Kidney (tissue), 14 donors: ENCODE results near the gene RNF152. TPM values are rescaled to one million over a fixed set of nuclear protein-coding genes. Genes with fewer than 3 reads are reported as not detected.
"Not testable (repeated sequence)": the region's sequence is repeated elsewhere in the genome, so short reads cannot be mapped to it uniquely, and the experiment has no call there.

Experiments used
- DNase-seq, 5 donors: peaks; one replicate each; pipeline ENCODE4 v3.0.0-alpha.2; 2013 to 2020
- FAIRE-seq: peaks from 2 replicates; lab custom pipeline; 2012; peaks lifted over from hg19 to GRCh38; lab: Jason Lieb, UNC
- H3K27ac ChIP-seq, 2 donors: one replicate each; pipeline ENCODE4 v1.7.0; 2013; ENCODE audit warnings: low read depth in 2 of 2, low read length in 2 of 2, inconsistent platforms in 1 of 2
- H3K27me3 ChIP-seq: one replicate; pipeline ENCODE4 v1.7.1; 2013; ENCODE audit warnings: low read length, inconsistent platforms; ENCODE audit not compliant: control insufficient read depth, insufficient read depth
- H3K36me3 ChIP-seq, 3 donors: one replicate each; pipeline versions ENCODE4 v1.7.0 to v1.7.1; 2013; ENCODE audit warnings: low read length in 3 of 3, control low read depth in 1 of 3, inconsistent platforms in 1 of 3; ENCODE audit not compliant: insufficient read depth in 3 of 3, control insufficient read depth in 2 of 3
- H3K4me1 ChIP-seq, 3 donors: one replicate each; pipeline versions ENCODE4 v1.7.0 to v1.7.1; 2013; ENCODE audit warnings: low read length in 3 of 3, inconsistent platforms in 1 of 3, low read depth in 1 of 3; ENCODE audit not compliant: control insufficient read depth in 2 of 3, insufficient read depth in 2 of 3
- H3K4me3 ChIP-seq, 3 donors: one replicate each; pipeline versions ENCODE4 v1.7.0 to v1.8.1; 2013; ENCODE audit warnings: low read length in 3 of 3, control low read depth in 1 of 3, inconsistent platforms in 1 of 3
- H3K9ac ChIP-seq, 3 donors: one replicate each; pipeline versions ENCODE4 v1.7.0 to v1.7.1; 2013; ENCODE audit warnings: low read length in 3 of 3, control low read depth in 1 of 3, inconsistent platforms in 1 of 3
- H3K9me3 ChIP-seq, 3 donors: one replicate each; pipeline versions ENCODE4 v1.7.0 to v1.7.1; 2013; ENCODE audit warnings: low read length in 3 of 3, control low read depth in 1 of 3, inconsistent platforms in 1 of 3; ENCODE audit not compliant: control insufficient read depth in 2 of 3, insufficient read depth in 1 of 3
- intact Hi-C: fragments of 100-400 bp; cut with DNase I; formaldehyde crosslinking; loops from one replicate; pipeline ENCODE4 v1.11.1; 2022
- polyA plus RNA-seq: library from polyadenylated mRNA; stranded (reverse); fragments of 350-450 nt; fragmentation: Illumina TruSeq; extraction: RNeasy Lipid Tissue Mini Kit (QIAGEN cat#74804); gene quantifications from one replicate; pipeline ENCODE4 v1.2.3, GENCODE V29; 2014; ENCODE audit warnings: low read depth, low replicate concordance; ENCODE audit not compliant: insufficient read depth
- total RNA-seq: library from RNA; stranded (reverse); fragmentation: NEBNext Ultra II Directional; extraction: Animal tissue kit (Norgen Biotek cat#: 25700); gene quantifications from one replicate; pipeline ENCODE4 v1.2.1, GENCODE V29; 2021
- TF ChIP-seq, protein P1 (sequence below): IDR thresholded peaks from 3 replicates; pipeline ENCODE4 v1.5.1; 2012; ENCODE audit warnings: mild to moderate bottlenecking, moderate library complexity, borderline replicate concordance; ENCODE audit not compliant: insufficient read depth; ENCODE audit errors: extremely low read depth
- donor health status: control.
- donor health status: control.
- donor health status: control.
- donor health status: control.
- donor health status: control.
- donor health status: DM: yes; HTN: yes; CAD: no.
- donor health status: Normal renal cell carcinoma (clear cell type).

Gene RNF152
- total and polyA plus RNA-seq, 2 donors from 2014 or later: 37.6 to 45.0 TPM

DNA sequence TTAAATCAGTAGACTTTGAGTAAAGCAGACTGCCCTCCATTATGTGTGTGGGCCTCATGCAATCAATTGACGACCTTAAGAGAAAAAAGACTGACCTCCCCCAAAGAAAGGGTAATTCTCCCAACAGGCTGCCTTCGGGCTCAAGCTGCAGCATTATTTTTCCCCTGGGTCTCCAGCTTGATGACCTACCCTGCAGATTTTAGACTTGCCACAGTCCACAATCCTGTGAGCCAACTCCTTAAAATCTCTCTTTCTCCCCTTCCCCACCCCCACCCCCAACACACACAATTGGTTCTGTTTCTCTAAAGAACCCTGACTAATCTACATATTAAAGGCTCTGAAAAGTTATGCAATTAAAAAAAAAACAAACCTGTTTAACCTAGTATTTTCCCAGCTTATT, 89.4 kb downstream of the RNF152 start:
- TF ChIP-seq, protein P1, sequence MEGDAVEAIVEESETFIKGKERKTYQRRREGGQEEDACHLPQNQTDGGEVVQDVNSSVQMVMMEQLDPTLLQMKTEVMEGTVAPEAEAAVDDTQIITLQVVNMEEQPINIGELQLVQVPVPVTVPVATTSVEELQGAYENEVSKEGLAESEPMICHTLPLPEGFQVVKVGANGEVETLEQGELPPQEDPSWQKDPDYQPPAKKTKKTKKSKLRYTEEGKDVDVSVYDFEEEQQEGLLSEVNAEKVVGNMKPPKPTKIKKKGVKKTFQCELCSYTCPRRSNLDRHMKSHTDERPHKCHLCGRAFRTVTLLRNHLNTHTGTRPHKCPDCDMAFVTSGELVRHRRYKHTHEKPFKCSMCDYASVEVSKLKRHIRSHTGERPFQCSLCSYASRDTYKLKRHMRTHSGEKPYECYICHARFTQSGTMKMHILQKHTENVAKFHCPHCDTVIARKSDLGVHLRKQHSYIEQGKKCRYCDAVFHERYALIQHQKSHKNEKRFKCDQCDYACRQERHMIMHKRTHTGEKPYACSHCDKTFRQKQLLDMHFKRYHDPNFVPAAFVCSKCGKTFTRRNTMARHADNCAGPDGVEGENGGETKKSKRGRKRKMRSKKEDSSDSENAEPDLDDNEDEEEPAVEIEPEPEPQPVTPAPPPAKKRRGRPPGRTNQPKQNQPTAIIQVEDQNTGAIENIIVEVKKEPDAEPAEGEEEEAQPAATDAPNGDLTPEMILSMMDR: no peak
- Histone ChIP-seq H3K9ac (no peak overlapping the region), H3K4me1 (no peaks in the 10 kb centered on the region), H3K9me3 (no peaks in the 10 kb centered on the region), H3K4me3 (no peak overlapping the region), H3K36me3 (no peaks in the 10 kb centered on the region), H3K27ac (no peak overlapping the region), H3K27me3 (no peaks in the 10 kb centered on the region)
- intact Hi-C loops: no loop called here
- no peak for DNase-seq
- FAIRE-seq: no peak

DNA sequence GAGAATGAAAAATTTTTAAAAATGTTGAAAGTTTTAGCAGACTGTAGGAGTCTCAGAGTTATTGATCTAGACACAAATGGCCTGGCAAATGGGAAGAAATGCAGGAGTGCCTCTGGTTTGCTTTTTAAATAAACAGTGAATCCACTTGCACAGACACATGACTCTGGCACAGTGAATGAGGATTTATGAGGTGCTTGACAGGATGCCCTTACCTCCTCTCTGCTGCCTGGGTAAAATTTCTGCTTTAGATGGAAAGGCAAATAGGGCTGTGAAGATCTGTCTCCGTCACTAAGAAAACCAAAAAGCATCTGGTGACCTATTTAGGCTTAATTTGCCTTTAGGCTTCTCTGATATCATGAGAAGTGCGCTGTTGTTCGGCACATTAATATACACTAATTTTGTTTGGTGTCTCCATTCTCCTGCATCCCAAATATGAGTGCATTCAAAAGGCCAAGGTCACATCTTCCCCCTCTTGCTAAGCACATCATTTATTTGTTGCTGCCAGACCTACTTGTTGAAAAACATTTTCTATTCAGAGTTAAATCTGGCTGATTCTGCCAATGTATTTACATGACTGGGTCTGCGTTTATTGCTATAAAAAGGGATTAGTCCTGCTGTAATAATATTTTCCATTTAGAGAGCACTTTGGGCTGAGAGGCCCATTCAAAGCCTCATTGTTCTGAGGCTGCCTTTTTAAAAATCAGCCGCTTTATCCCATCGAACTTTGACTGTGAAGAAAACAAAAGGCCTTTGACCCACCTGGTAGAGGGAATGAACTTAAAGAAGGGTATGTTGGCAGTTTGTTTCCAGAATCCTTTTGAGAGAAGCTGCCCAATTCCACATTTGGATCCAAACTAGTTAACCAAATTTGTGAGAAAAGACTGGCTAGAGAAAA, 94.9 kb downstream of the RNF152 start:
- Histone ChIP-seq H3K9ac (no peak overlapping the region), H3K27me3 (no peaks in the 10 kb centered on the region), H3K27ac (no peak overlapping the region), H3K36me3 (no peaks in the 10 kb centered on the region), H3K9me3 (no peaks in the 10 kb centered on the region), H3K4me1 (no peaks in the 10 kb centered on the region), H3K4me3 (no peak overlapping the region)
- FAIRE-seq (no peak), DNase-seq (peak in 3 of 5 donors; percentile 41 to 65 (median 56))
- TF ChIP-seq, protein P1: no peak
- intact Hi-C loops: no loop called here

DNA sequence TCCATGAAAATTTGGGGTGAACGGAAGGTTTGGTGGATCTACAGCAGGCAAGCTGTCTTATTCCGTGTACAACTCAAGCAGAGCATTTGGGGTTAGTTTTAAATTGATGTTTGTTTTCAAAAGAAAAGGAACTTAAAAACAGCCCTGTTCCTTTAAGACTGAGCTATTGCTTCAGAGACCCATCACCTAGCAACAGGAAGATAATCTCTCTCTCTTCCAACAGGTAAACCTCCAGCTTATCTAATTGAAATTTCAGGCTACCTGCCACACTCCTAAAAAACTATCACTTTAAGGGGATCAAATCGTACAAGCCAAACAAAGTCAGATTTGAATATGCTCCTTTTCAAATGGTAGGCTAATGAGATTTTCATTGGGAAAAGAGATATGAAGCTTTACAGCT, 101.8 kb downstream of the RNF152 start:
- TF ChIP-seq, protein P1: no peak
- H3K36me3 ChIP-seq: no peaks in the 10 kb centered on the region
- no peak overlapping the region for H3K27ac ChIP-seq
- H3K4me3 ChIP-seq: no peak overlapping the region
- H3K27me3 ChIP-seq: no peaks in the 10 kb centered on the region
- no peak for DNase-seq
- H3K9me3 ChIP-seq: no peaks in the 10 kb centered on the region
- H3K4me1 ChIP-seq: no peaks in the 10 kb centered on the region
- intact Hi-C loops: no loop called here
- H3K9ac ChIP-seq: no peak overlapping the region
- no peak for FAIRE-seq

DNA sequence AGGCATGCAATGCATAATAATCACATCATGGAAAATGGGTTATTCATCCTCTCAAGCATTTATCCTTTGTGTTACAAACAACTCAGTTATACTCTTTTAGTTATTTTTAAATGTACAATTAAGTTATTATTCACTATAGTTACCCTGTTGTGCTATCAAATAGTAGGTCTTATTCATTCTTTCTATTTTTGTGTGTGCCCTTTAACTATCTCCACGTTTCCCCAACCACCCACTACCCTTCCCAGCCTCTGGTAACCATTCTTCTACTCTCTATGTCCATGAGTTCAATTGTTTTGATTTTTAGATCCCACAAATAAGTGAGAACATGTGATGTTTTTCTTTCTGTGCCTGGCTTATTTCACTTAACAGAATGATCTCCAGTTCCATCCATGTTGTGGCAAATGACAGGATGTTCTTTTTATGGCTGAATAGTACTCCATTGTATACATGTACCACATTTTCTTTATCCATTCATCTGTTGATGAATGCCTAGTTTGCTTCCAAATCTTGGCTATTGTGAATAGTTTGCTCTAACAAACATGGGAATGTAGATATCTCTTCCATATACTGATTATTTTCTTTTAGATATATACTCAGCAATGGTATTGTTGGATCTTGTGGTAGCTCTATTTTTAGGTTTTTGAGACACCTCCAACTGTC, 105.7 kb downstream of the RNF152 start:
- FAIRE-seq, H3K9me3 ChIP-seq, H3K4me1 ChIP-seq, H3K27ac ChIP-seq, H3K4me3 ChIP-seq, H3K36me3 ChIP-seq, H3K9ac ChIP-seq, DNase-seq, H3K27me3 ChIP-seq, intact Hi-C loops: not testable (repeated sequence)
